GOT3 (cell line): Measurements from ENCODE around the gene FBN2.

Experiments
- DNase-seq: peaks from one replicate; lab custom pipeline; 2025; ENCODE audit warnings: mixed read lengths; lab: John Stamatoyannopoulos, UW

Gene FBN2

DNA sequence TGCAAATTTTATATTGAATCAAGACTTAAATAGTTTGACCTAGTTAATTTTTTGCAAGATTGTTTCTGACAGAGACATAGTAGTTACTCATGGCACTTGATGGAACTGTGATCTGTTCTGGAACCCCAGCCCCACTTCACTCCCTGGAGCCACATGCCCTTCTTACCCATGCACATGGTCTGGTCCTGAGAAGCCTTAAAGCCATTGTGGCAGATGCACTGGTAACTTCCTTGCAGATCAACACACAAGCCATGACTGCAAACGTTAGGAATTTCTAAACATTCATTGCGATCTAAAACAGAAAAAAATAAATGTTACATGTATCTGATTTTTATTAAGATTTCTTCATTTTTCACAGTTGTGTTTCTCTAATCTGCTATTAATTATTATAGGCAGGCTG is 233.3 kb downstream of the FBN2 start:
- no peak for DNase-seq

DNA sequence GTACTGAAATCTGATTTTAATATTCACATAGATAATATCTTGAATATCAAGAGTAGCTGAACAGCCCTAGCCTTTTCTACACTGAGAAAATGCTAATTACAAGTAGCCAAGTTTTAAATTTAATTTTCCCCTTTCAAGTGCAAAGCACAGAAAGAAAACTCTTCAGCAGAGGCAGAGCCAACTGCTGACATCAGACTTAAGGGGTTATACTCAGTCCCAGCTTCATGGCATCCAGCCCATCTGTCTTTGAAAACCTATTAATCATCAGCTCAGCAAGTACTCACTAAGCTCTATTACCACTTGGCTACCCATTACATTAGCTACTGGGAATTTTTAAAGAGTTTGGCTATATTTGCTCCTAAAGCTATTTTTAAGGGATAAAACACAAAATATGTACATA is 234.0 kb downstream of the FBN2 start:
- no peak for DNase-seq

DNA sequence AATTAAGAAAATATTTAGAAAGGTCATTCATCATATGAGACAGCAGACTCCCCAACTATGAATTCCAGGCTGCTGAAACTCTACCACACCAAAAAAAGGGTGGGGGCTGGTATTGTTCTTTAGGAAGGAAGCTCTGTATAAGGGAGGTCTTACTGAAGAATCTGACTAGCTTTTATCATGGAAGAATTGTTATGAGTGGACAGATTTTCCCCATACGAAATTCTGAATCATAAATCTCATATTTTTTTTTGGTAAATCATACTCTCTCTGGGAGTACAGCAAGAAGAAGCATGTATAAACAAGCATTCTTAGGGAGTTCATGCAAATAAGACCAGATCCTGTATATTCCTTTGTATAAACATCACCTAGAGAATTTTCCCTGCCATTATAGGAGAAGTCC is 234.5 kb downstream of the FBN2 start:
- no peak for DNase-seq

DNA sequence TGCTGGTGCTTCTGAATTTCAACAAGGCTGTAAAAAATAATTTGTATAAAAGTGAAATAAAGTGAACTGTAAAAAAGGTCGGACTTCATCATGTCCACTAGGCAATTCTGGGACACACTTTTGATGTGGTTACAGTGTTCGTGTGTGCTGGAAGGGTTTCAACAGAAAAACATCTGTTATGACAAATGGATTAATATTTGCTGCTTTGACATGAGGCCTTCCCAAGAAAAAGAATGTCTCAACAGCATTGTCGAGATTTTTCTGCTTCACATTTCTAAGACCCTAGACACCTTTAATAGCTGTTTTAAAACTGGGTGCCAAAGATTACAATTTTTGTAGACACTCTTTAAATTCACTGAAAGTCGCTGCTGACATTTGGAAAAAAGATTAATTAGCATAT is 237.9 kb downstream of the FBN2 start:
- no peak for DNase-seq

DNA sequence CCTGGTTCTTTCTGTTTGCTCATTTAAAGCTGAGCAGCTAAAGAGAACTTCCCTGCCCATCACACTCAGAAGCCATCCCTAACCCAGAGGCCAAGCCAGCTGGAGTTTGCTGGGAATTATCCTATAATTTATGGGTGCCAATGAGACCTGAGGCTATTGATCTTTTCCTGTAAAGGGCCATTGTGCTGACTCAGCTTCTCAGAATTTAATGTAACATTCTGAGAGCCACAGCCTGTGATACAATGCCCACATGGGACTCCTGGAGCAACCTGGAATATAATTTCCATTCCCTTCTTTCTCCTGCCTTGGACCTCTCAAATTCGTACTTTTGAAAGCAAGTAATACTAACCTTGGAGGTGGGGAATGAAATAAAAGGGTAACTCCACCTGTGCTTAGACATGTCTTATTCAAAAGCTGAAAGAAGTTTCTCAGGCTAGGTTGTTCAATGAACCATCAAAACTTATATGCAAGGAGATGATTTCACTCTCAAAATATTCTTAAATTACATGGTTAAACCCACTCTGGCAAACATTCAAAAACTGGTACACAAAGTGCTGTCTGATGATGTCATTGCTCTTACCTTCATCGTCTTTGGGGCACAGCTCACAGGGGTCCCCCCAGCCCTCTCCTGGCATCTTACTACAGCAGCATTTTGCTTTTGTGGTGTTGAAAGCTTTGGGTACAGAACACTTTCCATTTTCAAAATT is 247.7 kb downstream of the FBN2 start:
- DNase-seq: no peak

DNA sequence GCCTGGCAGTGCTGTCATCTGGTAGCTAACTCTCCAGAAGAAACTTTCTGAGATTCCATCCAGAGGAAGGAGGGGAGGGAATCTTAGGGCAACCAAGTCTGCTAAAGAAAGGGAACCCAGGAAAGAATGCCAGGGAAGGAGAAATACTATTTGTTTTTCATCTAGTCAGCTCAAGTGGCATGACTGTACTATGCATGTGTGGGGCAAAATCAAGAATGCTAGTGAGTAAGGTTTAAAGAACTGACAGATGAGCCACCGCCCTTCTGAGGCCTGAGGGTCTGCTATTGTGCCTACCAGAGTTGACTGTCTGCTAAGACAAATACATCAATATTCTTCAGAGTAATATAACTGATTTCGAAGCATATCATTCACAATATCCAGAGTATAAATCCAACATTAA is 250.3 kb downstream of the FBN2 start:
- no peak for DNase-seq

DNA sequence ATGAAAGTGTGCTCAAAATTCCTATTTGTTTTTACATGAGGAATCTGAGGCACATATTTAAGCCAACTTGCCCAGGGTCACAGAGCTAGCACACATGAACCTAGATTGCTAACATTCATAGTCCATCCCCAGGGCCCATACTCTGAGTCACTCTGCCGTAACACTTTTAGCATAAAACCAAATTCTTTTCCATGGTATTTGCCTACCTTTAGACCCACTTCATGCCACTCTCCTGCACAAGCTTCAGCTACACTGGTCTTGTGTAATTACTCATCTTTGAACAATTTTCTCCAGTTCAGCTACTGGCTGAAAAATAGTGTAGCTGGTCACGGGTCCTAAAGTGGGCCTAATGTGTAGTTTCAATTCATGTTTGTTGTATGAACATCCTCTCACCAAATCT is 253.8 kb downstream of the FBN2 start:
- DNase-seq: no peak

DNA sequence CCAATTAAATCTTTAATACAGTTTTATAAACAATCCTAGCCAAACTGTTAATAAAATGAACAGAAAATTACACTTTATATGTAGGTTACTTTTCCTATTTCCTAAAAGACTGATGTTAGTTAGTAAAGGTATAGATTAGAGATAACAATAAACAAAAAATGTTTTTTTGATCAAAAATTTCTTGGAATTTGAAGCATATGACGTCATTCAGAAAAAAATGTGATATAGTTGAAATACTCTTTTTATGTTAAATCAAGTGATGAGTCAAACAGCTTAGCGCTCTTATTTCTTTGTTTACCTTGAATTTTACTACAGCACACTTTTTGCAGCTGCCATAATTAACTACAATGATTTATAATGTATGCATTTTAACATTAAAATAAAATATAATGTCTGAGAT is 258.7 kb downstream of the FBN2 start:
- DNase-seq: no peak

DNA sequence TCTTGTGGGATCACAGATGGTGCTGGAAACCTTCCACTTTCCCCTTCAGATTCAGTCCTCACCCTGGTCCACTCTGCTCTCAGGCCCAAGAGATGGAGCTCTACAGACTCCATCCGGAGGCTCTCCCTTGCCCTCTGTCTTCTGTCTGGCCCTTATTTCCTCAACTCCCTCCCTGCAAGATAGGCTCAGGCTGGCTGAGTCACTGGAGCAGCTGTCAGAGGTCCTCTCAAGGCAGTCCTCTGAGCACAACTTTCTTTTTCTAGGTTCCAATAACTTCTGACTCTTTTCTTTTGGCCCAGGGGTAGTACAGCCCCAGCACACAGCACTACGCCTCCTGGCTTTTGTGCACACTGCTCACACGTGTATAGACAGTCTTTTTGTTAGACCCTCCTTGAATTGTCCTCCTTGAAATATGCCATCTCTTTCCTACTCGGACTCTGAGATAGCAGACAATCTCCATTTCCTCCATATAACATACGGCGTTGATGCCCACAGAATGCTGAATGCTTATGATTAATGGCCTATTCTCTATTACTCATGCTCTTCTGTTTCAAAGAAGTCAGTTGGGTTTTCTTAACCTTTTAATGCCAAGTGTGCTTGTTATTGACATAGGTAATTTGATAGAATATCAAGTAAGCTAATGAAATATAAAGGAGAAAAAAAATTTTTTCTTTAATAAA is 261.4 kb downstream of the FBN2 start:
- DNase-seq: no peak

DNA sequence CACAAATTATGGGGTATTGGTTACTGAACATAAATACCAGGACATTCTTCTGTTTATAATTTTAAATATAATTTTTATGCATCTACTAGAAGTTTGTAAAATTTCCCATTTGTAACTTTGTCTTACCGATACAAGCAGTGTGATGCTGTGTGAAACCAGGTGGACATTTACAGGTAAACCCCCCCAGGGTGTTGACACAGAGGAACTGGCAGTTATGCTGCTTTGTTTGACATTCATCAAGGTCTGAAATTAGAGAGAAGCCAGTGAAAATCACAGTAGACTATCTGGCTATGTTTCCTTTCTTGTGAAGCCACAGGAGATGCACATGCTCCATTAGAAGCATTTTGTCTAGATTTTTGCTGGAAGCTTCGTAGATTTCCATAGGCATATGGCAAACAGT is 263.6 kb downstream of the FBN2 start:
- DNase-seq: no peak

DNA sequence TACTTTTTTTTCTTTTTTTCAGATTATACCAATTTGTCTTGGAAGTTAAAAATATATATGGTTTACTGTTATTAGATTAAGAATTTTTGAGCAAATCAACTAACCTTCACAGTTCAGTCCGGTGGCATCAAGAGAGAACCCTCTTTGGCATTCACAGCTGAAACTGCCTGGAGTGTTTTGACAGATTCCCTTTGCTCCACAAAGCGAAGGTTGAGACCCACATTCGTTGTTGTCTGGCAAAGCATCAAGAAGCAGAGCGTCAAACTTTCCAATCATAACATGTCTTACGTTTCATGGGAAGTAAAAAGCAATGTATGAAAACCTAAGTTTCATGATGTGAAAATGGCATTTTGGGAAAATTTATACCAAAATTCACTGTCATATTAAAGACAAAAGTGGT is 264.3 kb downstream of the FBN2 start:
- no peak for DNase-seq

DNA sequence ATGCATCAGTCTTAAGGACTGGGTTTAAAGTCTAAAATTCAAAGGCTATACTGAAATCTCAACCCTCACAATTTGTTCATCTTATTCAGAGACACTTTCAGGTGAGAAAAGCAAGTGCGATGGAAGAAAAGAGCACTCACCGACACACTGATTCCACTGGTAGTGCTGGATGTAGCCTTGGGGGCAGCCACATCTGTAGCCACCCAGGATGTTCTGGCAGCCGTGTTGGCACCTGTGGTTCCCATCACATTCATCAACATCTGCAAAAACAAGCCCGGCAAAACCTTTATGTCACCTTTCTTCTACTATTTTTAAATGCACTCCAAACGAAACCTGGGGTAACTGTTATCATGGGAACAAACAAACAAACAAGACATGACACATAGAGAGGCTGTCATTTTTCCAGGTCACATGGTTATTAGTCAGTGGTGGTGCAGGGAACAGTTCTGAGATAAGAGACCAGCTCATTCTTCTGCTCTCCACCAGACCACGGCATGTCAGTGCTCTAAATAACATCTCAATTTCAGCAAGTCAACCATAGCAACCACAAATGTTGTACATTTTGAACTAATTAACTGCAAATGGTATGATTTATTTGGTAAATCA is 266.1 kb downstream of the FBN2 start:
- no peak for DNase-seq

DNA sequence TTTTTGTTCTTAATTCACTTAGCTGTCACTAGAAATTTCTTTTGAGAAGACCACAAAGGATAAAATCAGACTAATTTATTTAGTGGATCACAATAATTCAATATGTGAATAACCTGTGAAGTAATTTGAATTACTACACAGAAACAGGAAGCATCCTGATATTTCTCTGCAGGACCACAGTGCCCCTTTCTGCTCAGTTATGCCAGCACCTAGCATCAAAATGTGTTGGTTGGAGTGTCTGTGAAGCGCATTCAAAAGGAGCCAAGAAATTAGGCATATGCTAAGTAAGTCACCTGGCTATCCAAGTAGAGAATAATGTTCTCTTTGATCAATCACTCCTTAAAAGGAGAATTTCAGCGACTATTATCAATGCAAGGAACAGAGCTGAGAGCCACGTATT is 267.0 kb downstream of the FBN2 start:
- no peak for DNase-seq

DNA sequence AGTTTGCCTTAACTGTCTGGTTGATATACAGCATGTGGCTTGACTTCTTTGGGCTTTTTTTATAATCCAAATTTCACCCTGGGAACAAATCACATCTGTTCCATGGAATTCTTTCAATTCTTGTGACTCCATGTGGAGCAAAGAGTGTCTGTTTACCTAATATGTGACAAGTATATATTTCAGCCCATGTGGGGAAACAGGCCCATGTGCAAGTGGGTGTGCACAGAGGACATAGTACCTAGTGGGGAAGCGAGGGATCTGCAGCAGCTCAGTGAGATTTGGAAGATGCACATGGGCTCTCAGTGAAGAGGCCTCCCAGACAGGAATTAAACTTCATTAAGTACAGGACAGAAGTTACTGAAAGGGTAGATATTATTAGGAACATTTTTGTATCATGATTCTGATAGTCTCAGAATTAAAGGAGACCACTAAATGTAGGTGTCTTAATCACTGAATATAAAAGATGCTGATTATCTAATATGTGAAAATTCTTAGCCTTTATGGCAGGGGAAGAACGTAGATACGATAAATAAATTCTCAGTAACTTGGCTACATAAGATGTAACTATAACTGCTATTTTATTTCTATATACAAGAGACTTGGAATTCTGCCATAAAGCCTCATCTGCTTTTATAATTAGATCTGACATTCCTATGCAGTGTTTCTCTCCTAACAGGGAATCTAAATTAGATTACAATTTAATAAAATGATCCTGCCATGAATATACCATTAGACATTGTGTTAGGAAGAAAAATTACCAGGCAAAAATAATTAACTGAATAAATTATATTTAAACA is 273.3 kb downstream of the FBN2 start:
- no peak for DNase-seq

DNA sequence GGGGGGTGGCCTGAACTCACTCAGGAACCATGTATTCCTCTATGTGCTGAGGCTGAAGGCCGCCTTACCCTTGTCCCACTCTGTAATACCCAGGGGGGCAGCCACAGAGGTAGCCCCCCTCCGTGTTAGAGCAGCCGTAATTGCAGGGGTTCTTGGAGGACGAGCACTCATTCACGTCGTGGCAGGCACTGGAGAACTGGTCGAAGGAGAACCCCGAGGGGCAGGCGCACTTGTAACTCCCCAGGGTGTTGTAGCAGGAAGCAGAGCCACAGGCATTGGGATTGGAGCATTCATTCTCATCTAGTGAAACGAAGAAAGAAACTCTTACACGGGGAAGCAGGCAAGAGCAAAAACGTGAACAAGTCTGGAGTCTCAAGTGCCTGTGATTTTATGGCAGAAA is 274.7 kb downstream of the FBN2 start:
- DNase-seq: no peak

DNA sequence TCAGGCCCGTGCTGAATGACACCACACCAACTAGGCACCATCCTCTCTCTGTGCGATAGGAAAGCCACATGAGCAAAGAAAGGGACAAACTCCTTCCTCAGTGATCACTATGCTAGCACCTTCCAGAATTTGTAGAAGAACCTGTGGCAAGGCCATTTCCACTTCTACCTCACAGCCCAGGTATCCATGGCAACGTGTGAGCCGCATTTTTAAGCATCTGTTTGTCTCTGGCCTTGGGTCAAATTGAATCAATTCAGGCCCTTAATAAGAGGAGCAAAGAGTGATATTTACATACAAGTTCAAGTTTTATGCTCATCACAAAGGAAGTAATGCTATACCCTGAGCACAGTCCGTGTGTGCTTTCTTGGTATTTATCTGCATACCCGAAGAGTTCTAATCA is 275.1 kb downstream of the FBN2 start:
- no peak for DNase-seq

DNA sequence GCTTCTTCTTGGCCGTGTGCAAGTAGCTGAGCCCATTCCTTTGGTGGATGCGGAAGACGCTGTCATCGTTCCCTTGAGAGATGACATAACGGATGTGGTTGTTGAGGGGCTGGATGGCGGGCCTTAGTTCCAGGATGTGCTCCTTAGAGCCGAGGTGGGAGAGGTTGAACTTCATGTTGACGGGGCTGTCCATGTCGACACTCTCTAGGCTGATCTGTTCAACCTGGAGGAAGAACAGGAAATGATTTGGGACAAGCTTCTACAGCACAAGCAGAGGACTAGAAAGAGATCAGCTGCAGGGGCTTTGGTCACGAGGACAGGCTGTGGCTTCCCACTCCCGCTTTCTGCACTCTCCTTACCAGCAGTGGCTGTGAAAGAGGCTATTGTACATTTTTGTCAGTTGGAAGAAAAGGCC is 278.4 kb downstream of the FBN2 start:
- DNase-seq: no peak

DNA sequence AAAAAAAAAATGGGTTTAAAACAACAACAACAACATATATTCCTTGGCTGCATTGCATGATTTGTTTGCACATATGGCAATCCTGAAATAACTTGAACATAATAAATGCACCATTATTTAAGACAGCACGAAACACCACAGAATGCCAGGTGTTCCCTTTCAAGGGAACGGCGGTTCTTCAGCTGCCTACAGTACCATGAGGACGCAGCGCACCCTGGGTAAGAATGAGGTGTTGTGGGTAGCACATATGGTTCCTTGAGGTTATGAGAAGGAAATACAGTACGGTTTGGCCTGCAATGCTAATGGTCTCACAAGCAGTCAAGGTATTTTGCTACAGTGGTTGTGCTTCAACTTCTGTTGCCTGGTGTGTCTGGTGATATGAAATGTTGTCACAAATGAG is 279.7 kb downstream of the FBN2 start:
- DNase-seq: no peak

DNA sequence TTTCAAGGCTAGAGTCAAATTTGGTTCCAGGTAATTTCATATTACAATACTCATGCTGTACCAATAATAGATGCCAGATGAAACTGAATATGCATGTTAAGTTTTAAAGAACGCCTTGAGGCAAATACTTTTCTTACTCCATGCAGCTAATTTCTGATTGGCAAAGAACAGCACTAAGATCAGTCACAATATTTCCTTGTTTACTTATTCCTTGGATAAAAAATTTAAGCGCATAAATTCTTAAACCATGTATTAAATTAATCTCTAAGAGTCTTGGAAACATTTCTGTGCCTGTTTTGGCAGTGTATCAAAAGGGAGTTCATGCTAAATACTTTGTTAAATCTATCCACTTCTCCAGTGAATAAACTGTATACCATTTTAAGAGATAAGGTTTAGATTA is 281.0 kb downstream of the FBN2 start:
- DNase-seq: no peak

DNA sequence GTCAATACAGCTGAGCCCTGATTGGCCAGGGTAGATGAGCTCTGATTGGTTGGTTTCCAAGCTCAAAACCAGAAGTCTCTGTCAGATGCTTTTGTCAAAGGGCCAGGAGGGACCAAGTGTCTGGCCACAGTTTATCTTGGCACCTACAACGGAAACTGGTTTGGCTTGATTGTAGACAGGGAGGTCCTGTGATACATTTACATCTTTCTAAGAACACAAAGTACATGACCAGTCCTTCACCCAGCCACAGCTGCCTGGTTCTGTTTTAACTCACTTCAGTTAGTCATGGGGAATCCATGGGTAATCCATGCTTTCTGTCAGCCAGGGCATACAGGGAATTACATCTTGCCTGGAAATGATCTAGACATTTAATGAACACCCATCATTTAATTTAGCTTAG is 283.3 kb downstream of the FBN2 start:
- DNase-seq: no peak

DNA sequence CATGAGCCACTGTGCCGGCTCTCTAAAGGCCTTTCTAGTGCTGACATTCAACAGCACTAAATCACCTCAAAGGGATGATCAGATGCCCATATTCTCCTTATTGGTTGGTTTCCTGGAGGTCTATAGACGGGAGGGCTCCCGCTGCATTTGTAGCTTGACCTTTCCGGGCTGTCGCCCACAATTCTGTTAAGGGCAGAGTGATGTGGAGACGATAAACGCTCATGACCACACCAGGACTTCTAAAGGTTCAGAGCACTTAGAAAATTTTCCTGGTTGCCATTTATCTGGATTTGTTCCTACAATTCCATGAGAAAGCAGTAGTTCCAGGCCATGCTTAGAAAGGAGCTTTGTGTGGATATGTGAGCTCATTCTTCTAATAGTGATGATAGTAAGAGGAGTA is 284.2 kb downstream of the FBN2 start:
- no peak for DNase-seq

DNA sequence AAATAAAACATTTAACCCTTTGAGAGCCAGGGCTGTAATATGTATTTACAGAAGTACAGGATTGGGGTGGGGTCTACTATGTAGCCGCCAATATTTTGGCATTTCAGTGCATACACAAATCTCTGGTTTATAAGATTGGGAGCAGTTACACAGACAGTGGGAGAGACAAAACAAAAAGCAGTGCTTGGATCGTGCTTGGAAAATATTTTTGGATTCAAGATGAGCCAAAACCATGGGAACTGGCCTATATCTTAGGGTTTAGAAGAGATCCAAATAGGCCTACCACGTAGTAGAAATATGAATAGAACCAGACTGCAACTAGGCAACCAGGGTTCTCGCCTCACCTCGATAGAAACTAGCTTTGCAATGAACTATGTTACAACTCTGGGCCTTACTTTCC is 284.9 kb downstream of the FBN2 start:
- no peak for DNase-seq

DNA sequence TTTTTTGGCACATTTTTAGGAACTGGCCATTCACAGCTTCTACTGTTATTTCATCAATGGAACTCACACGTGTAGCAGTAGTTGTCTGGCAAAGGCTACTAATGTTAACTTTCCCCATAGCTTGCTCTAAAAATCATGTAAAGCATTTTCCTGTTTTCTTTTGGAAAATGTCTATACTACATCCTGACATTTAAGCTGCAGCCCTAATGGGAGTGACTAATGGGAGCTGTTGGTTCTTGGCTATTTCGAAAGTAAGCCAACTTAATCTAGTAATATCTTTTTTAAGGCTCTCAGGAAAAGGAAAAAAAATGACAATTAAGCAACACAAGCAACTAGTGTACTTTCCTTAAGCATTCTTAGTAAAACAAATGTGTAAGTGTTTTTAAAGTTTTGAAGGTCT is 285.3 kb downstream of the FBN2 start:
- DNase-seq: no peak
